Loucy (cell line): ENCODE data around the gene PRSS58.

Source experiments
- H2AFZ ChIP-seq: fragments of 200-600 bp; sonication (generic); 2 replicates; pipeline ENCODE4 v1.6.0; 2016; ENCODE audit warnings: antibody characterized with exemption, mild to moderate bottlenecking, low read length, moderate library complexity
- H3F3A ChIP-seq: fragments of 200-600 bp; 2 replicates; pipeline ENCODE4 v1.6.0; 2016; ENCODE audit warnings: antibody characterized with exemption, low read depth, mild to moderate bottlenecking
- H3K27me3 ChIP-seq: fragments of 200-600 bp; sonication (generic); 2 replicates; pipeline ENCODE4 v1.6.1; 2014; ENCODE audit warnings: low read length, mild to moderate bottlenecking; ENCODE audit not compliant: insufficient read depth, poor library complexity, severe bottlenecking
- H3K36me3 ChIP-seq: fragments of 200-600 bp; sonication (generic); 2 replicates; pipeline ENCODE4 v1.6.1; 2016; ENCODE audit warnings: low read length; ENCODE audit not compliant: insufficient read depth
- H3K4me1 ChIP-seq: fragments of 200-600 bp; sonication (generic); 2 replicates; pipeline ENCODE4 v1.5.1; 2014; ENCODE audit warnings: low read length, mild to moderate bottlenecking; ENCODE audit not compliant: insufficient read depth, poor library complexity, severe bottlenecking
- H3K4me2 ChIP-seq: fragments of 200-600 bp; sonication (generic); 2 replicates; pipeline ENCODE4 v1.6.0; 2014; ENCODE audit warnings: antibody characterized with exemption, low read length, low read depth, mild to moderate bottlenecking; ENCODE audit not compliant: poor library complexity, severe bottlenecking
- H3K4me3 ChIP-seq: fragments of 200-600 bp; sonication (generic); 2 replicates; pipeline ENCODE4 v1.5.1; 2014; ENCODE audit warnings: low read length, mild to moderate bottlenecking, mixed read lengths; ENCODE audit not compliant: poor library complexity, severe bottlenecking
- H3K79me2 ChIP-seq: fragments of 200-600 bp; sonication (generic); 2 replicates; pipeline ENCODE4 v1.6.1; 2014; ENCODE audit warnings: low read length; ENCODE audit not compliant: insufficient read depth
- H3K9ac ChIP-seq: fragments of 200-600 bp; sonication (generic); 2 replicates; pipeline ENCODE4 v1.6.0; 2014; ENCODE audit warnings: mild to moderate bottlenecking, low read depth, low read length, moderate library complexity; ENCODE audit not compliant: poor library complexity, severe bottlenecking
- H3K9me2 ChIP-seq: fragments of 200-600 bp; sonication (generic); replicated peaks from 2 replicates; pipeline ENCODE4 v1.6.1; 2016; ENCODE audit warnings: low read depth, low read length, mixed read lengths
- H3K9me3 ChIP-seq: fragments of 200-600 bp; sonication (generic); 2 replicates; pipeline ENCODE4 v1.6.1; 2014; ENCODE audit warnings: mild to moderate bottlenecking, antibody characterized with exemption, low read length, low read depth; ENCODE audit not compliant: insufficient read depth
- H4K20me1 ChIP-seq: fragments of 200-600 bp; sonication (generic); 2 replicates; pipeline ENCODE4 v1.6.0; 2014; ENCODE audit warnings: antibody characterized with exemption, low read length, mild to moderate bottlenecking; ENCODE audit not compliant: insufficient read depth, poor library complexity, severe bottlenecking
- EZH2phosphoT487 ChIP-seq: fragments of 200-600 bp; IDR thresholded peaks from 2 replicates; pipeline ENCODE4 v1.6.1; 2018; ENCODE audit warnings: antibody characterized with exemption, mild to moderate bottlenecking, moderate library complexity, borderline replicate concordance
- TF ChIP-seq, protein P1 (sequence below): fragments of 200-600 bp; sonication (generic); conservative IDR thresholded peaks from 2 replicates; pipeline ENCODE4 v1.5.1; 2014; ENCODE audit warnings: mild to moderate bottlenecking, antibody characterized with exemption, low read length

The PRSS58 gene

DNA sequence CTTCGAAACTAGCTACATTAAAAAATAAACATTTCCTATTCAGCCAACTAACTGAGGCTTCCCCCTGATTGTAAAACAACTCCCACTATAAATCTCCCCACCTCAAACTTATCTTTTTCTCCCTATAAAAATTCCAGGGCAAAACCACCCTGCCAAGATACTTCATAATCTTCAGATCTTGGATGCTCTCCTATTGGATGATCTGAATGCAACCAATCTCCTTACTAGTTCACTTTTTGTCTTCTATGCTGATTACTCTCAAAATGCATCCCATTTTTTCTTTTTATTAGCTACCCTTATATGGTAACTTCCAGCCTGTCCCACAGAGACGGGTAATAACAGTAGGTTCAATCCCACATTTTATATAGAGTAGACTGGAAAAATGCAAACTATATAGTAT, 15.0 kb upstream of the PRSS58 start:
- Histone ChIP-seq H3K4me1 (no peaks in the 10 kb centered on the region), H4K20me1 (no peaks in the 10 kb centered on the region), H3F3A (no peaks in the 10 kb centered on the region), H3K4me2 (no peak overlapping the region), H3K9me2 (no peaks in the 10 kb centered on the region), H3K36me3 (no peaks in the 10 kb centered on the region), H2AFZ (no peak overlapping the region), H3K4me3 (no peak overlapping the region), H3K9me3 (peaks cover 10% of the 10 kb centered on the region), H3K27me3 (no peaks in the 10 kb centered on the region), H3K9ac (no peak overlapping the region), H3K79me2 (no peaks in the 10 kb centered on the region)
- no peak for TF ChIP-seq EZH2phosphoT487
- TF ChIP-seq, protein P1, sequence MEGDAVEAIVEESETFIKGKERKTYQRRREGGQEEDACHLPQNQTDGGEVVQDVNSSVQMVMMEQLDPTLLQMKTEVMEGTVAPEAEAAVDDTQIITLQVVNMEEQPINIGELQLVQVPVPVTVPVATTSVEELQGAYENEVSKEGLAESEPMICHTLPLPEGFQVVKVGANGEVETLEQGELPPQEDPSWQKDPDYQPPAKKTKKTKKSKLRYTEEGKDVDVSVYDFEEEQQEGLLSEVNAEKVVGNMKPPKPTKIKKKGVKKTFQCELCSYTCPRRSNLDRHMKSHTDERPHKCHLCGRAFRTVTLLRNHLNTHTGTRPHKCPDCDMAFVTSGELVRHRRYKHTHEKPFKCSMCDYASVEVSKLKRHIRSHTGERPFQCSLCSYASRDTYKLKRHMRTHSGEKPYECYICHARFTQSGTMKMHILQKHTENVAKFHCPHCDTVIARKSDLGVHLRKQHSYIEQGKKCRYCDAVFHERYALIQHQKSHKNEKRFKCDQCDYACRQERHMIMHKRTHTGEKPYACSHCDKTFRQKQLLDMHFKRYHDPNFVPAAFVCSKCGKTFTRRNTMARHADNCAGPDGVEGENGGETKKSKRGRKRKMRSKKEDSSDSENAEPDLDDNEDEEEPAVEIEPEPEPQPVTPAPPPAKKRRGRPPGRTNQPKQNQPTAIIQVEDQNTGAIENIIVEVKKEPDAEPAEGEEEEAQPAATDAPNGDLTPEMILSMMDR = no peak

DNA sequence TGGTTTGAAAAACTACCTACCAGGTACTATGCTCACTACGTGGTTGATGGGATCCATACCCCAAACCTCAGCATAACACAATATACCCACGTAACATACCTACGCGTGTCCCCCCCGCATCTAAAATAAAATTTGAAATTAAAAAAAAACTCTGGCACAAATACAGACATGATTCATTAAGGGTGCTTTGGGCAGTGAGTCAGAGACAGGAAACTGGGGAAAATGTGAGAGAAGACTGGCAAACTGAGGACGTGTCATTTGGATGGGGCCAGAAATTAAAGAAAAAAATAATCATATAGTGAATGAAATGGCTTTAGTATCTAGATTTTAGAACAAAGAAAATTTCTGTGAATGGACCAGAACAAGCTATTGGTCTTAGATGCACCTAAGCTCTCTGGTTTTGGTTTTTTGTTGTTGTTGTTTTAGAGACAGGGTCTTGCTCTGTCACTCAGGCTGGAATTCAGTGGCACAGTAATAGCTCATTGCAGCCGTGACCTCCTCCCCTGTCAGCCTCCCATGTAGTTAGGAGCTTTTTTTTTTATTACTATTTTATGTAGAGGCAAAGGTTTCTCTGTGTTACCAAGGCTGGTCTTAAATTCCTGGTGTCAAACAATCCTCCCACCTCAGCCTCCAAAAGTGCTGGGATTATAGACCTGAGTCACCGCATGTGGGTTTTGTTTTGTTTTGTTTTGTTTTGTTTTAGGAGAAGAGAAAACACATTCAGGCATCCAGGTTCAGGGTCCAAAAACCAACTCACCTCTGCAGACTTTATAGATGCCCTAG, 5.9 kb upstream of the PRSS58 start:
- TF ChIP-seq, protein P1 = no peak
- TF ChIP-seq EZH2phosphoT487 = no peak
- Histone ChIP-seq H3K9me2 (no peaks in the 10 kb centered on the region), H3K36me3 (no peaks in the 10 kb centered on the region), H3K4me1 (no peaks in the 10 kb centered on the region), H3K79me2 (no peaks in the 10 kb centered on the region), H3K27me3 (no peaks in the 10 kb centered on the region), H3K9ac (no peak overlapping the region), H3F3A (no peaks in the 10 kb centered on the region), H2AFZ (no peak overlapping the region), H3K4me2 (no peak overlapping the region), H4K20me1 (no peaks in the 10 kb centered on the region), H3K4me3 (no peak overlapping the region), H3K9me3 (no peaks in the 10 kb centered on the region)

DNA sequence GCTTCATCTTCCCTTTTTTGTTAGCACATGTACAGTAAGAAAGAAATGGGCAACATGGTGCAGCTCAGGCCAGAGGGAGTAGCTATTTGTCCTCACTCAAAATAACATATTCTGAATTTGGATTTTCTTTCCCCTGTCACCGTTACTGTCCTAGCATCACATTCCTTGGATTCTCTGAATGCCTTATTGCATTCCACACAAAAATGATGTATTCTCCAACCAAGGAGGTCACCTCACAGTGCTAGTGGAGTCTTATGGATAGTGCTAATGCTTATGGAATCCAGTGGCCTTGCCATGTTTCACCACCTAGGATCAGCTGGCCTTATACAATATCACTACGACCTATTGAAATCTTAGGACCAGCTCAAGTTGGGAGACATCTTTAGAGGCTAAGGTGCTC, 7.2 kb downstream of the PRSS58 start:
- H3F3A ChIP-seq = no peaks in the 10 kb centered on the region
- H3K4me2 ChIP-seq = no peak overlapping the region
- no peak overlapping the region for H3K9ac ChIP-seq
- no peaks in the 10 kb centered on the region for H3K9me2 ChIP-seq
- H3K79me2 ChIP-seq = no peaks in the 10 kb centered on the region
- H2AFZ ChIP-seq = no peak overlapping the region
- no peaks in the 10 kb centered on the region for H3K9me3 ChIP-seq
- no peaks in the 10 kb centered on the region for H3K36me3 ChIP-seq
- no peak overlapping the region for H3K4me3 ChIP-seq
- no peaks in the 10 kb centered on the region for H3K4me1 ChIP-seq
- H3K27me3 ChIP-seq = no peaks in the 10 kb centered on the region
- H4K20me1 ChIP-seq = no peaks in the 10 kb centered on the region
- TF ChIP-seq, protein P1 = no peak
- no peak for TF ChIP-seq EZH2phosphoT487
